HEK293 (cell line): ENCODE measurements around the gene LAMC3.
A peak's percentile ranks its signal among the peaks of the same experiment; 100 is the strongest.

Experiments
- CTCF ChIA-PET: fragments of 350-600 bp; formaldehyde crosslinking; extraction: SDS; loops from one replicate; lab custom pipeline; 2021; ENCODE audit warnings: antibody characterized with exemption; lab: Yijun Ruan, JAX
- POLR2A ChIA-PET: fragments of 300-600 bp; formaldehyde crosslinking; extraction: SDS; loops from one replicate; lab custom pipeline; 2020; ENCODE audit warnings: antibody characterized with exemption, inconsistent platforms; lab: Yijun Ruan, JAX
- H3K27ac ChIP-seq: fragments of 200-500 bp; sonication (Bioruptor generic); 2 replicates; pipeline ENCODE4 v1.5.1; 2014; ENCODE audit warnings: low read depth, low read length, control low read depth, inconsistent platforms; ENCODE audit errors: extremely low read depth
- H3K36me3 ChIP-seq, 2 experiments: fragments of 200-500 bp in 1 of 2; sonication (Bioruptor generic) in 1 of 2; 1 replicate in 1 of 2; 2 replicates in 1 of 2; pipeline ENCODE4 v1.5.1; 2014 to 2017; ENCODE audit warnings: inconsistent platforms in 2 of 2, low read length in 2 of 2; ENCODE audit not compliant: control insufficient read depth in 2 of 2, insufficient read depth in 1 of 2
- H3K4me1 ChIP-seq: fragments of 200-500 bp; sonication (Bioruptor generic); 2 replicates; pipeline ENCODE4 v1.5.1; 2014; ENCODE audit warnings: mild to moderate bottlenecking, low read length, inconsistent platforms; ENCODE audit not compliant: control insufficient read depth, insufficient read depth
- H3K4me3 ChIP-seq: 2 replicates; pipeline ENCODE4 v1.5.1; 2011; ENCODE audit warnings: low read depth, mild to moderate bottlenecking, control low read depth, low read length, moderate library complexity
- H3K9me3 ChIP-seq: fragments of 200-500 bp; sonication (Bioruptor generic); 2 replicates; pipeline ENCODE4 v1.5.1; 2014; ENCODE audit warnings: low read depth, low read length, inconsistent platforms; ENCODE audit not compliant: control insufficient read depth, insufficient read depth
- EGR2 ChIP-seq: fragments of 450-650 bp; formaldehyde crosslinking; IDR thresholded peaks from 2 replicates; pipeline ENCODE4 v1.5.1; 2016; ENCODE audit warnings: low read depth, missing biosample characterization, missing genetic modification characterization
- GFI1B ChIP-seq: fragments of 450-650 bp; formaldehyde crosslinking; IDR thresholded peaks from 2 replicates; pipeline ENCODE4 v1.5.1; 2016; ENCODE audit warnings: missing biosample characterization, missing genetic modification characterization
- PATZ1 ChIP-seq: fragments of 450-650 bp; formaldehyde crosslinking; IDR thresholded peaks from 2 replicates; pipeline ENCODE4 v1.5.1; 2016; ENCODE audit warnings: missing biosample characterization, missing genetic modification characterization
- PRDM2 ChIP-seq: fragments of 450-650 bp; formaldehyde crosslinking; IDR thresholded peaks from 2 replicates; pipeline ENCODE4 v1.5.1; 2016; ENCODE audit warnings: missing biosample characterization, missing genetic modification characterization, borderline replicate concordance
- TRIM28 ChIP-seq: IDR thresholded peaks from 2 replicates; pipeline ENCODE4 v1.6.1; 2011; ENCODE audit warnings: low read length, control low read depth, borderline replicate concordance
- ZFHX2 ChIP-seq: fragments of 450-650 bp; formaldehyde crosslinking; conservative IDR thresholded peaks from 2 replicates; pipeline ENCODE4 v1.5.1; 2016; ENCODE audit warnings: missing biosample characterization, missing genetic modification characterization
- ZNF114 ChIP-seq: fragments of 450-650 bp; formaldehyde crosslinking; IDR thresholded peaks from 2 replicates; pipeline ENCODE4 v1.5.0; 2017; ENCODE audit warnings: missing biosample characterization, missing genetic modification characterization
- ZNF292 ChIP-seq: fragments of 450-650 bp; formaldehyde crosslinking; IDR thresholded peaks from 2 replicates; pipeline ENCODE4 v1.5.1; 2016; ENCODE audit warnings: low read depth, missing biosample characterization, missing genetic modification characterization, borderline replicate concordance
- ZNF335 ChIP-seq: fragments of 450-650 bp; formaldehyde crosslinking; conservative IDR thresholded peaks from 2 replicates; pipeline ENCODE4 v1.5.1; 2016; ENCODE audit warnings: missing biosample characterization, missing genetic modification characterization
- ZNF518A ChIP-seq: fragments of 450-650 bp; formaldehyde crosslinking; conservative IDR thresholded peaks from 2 replicates; pipeline ENCODE4 v1.5.1; 2016; ENCODE audit warnings: low read depth, missing biosample characterization, missing genetic modification characterization
- ZNF600 ChIP-seq: fragments of 450-650 bp; formaldehyde crosslinking; IDR thresholded peaks from 2 replicates; pipeline ENCODE4 v1.5.1; 2016; ENCODE audit warnings: missing biosample characterization, missing genetic modification characterization
- ZNF639 ChIP-seq: fragments of 450-650 bp; formaldehyde crosslinking; IDR thresholded peaks from 2 replicates; pipeline ENCODE4 v1.5.1; 2016; ENCODE audit warnings: missing biosample characterization, missing genetic modification characterization
- ZNF664 ChIP-seq: fragments of 450-650 bp; formaldehyde crosslinking; IDR thresholded peaks from 2 replicates; pipeline ENCODE4 v1.5.1; 2016; ENCODE audit warnings: missing biosample characterization, missing genetic modification characterization
- ZNF692 ChIP-seq: fragments of 450-650 bp; formaldehyde crosslinking; IDR thresholded peaks from 2 replicates; pipeline ENCODE4 v1.5.1; 2016; ENCODE audit warnings: missing biosample characterization, missing genetic modification characterization
- ZNF768 ChIP-seq: fragments of 450-650 bp; formaldehyde crosslinking; IDR thresholded peaks from 2 replicates; pipeline ENCODE4 v1.5.1; 2018; ENCODE audit warnings: missing biosample characterization, mild to moderate bottlenecking, missing genetic modification characterization
- ZSCAN16 ChIP-seq: fragments of 450-650 bp; formaldehyde crosslinking; IDR thresholded peaks from 2 replicates; pipeline ENCODE4 v1.5.1; 2016; ENCODE audit warnings: missing biosample characterization, missing genetic modification characterization
- ZSCAN30 ChIP-seq: fragments of 450-650 bp; IDR thresholded peaks from 2 replicates; pipeline ENCODE4 v1.5.1; 2018; ENCODE audit warnings: missing biosample characterization, mild to moderate bottlenecking, missing genetic modification characterization, moderate library complexity

LAMC3 gene

GRCh38 chr9:131098391-131099101 lies 89.6 kb downstream of the LAMC3 start (continued):
- TF ChIP-seq ZNF518A (tag by site-specific recombination) (no peak), ZNF292 (tag by site-specific recombination) (no peak), GFI1B (tag by site-specific recombination) (no peak), PRDM2 (tag by site-specific recombination) (no peak), ZSCAN30 (no peak), ZNF600 (tag by site-specific recombination) (no peak), ZNF335 (no peak), ZNF664 (no peak)
- TF ChIP-seq, all 188 proteins: peak for 4

- POLR2A ChIA-PET = interaction anchor here (0.5 to 5.4 kb wide), 4 partner anchors 9 to 25 kb away, joined by 3 to 61 read pairs (median 8); partner anchors contain the start of gene NUP214
- Histone ChIP-seq H3K4me3 (no peak overlapping the region), H3K36me3 (no peaks in the 10 kb centered on the region), H3K4me1 (no peaks in the 10 kb centered on the region), H3K27ac (no peak overlapping the region), H3K9me3 (no peaks in the 10 kb centered on the region)
- CTCF ChIA-PET = interaction anchor here (0.6 to 3.3 kb wide), 9 partner anchors 10 to 658 kb away, joined by 3 to 12 read pairs (median 4); no protein-coding TSS in a partner anchor
- no peak for TF ChIP-seq ZSCAN16 (tag by site-specific recombination)
- TF ChIP-seq ZNF639 = no peak
- TF ChIP-seq ZNF768 (tag by site-specific recombination) = no peak
- TF ChIP-seq TRIM28 = no peak
- TF ChIP-seq ZNF692 (tag by site-specific recombination) = no peak
- TF ChIP-seq EGR2 (tag by site-specific recombination) = peak; percentile 67; the same call in 1 of the 2 replicates
- peak; percentile 74 for TF ChIP-seq ZFHX2 (tag by site-specific recombination)
- no peak for TF ChIP-seq ZNF114 (tag by site-specific recombination)
- TF ChIP-seq PATZ1 (tag by site-specific recombination) = 0 out of 2 replicates have a peak, but pooled peaks have one; percentile 19
These were observed 90.2 kb downstream of the LAMC3 start for GRCh38 chr9:131099102-131099606.
